ENCODE results near the gene VCY. TPM values are rescaled to one million over a fixed set of nuclear protein-coding genes. Genes with fewer than 3 reads are reported as not detected.
"Not testable (repeated sequence)": the region's sequence is repeated elsewhere in the genome, so short reads cannot be mapped to it uniquely, and the experiment has no call there.

VCY gene
- total RNA-seq = not detected
- not detected for polyA plus RNA-seq
- long read RNA-seq, donor 1 = 0 reads
- long read RNA-seq, donor 2 = 0 reads
- long read RNA-seq, donor 3 = 0 reads
- long read RNA-seq, donor 4 = 0 reads
- long read RNA-seq, donor 5 = 0 reads
- long read RNA-seq, donor 6 = 0 reads
- long read RNA-seq, donor 7 = 0 reads
- long read RNA-seq, donor 8 = 0 reads
- long read RNA-seq, donor 9 = 0 reads
- long read RNA-seq, donor 10 = 0 reads

GRCh38 chrY:13986373-13986772 is at the start of gene VCY:
TSS of gene VCY (minus strand) at chrY:13986473. CDS start at chrY:13986440, 33 bp downstream.
- not testable (repeated sequence) for H3K36me3 ChIP-seq (ENCODE audit: control insufficient read depth in 2 of 2, insufficient read depth in 2 of 2, low read length in 1 of 2); H3K4me1 ChIP-seq (ENCODE audit: control insufficient read depth in 2 of 2, insufficient read depth in 2 of 2, low read length in 2 of 2); H3K27me3 ChIP-seq (ENCODE audit: control insufficient read depth in 2 of 2, insufficient read depth in 1 of 2, low read length in 1 of 2); H3K27ac ChIP-seq (ENCODE audit: low read depth in 1 of 2, low read length in 1 of 2); H3K4me3 ChIP-seq (ENCODE audit: low read length in 2 of 2); H3K9me3 ChIP-seq (ENCODE audit: control insufficient read depth in 2 of 2, insufficient read depth in 1 of 2, low read length in 1 of 2); DNase-seq (ENCODE audit: low read depth in 6 of 9, low spot score in 9 of 9)
- no CpG with 5 or more reads among the region's 19 CpGs for WGBS

GRCh38 chrY:14030395-14030794 is 44.1 kb upstream of the VCY start:
- not testable (repeated sequence) for H3K9me3 ChIP-seq (ENCODE audit: control insufficient read depth in 2 of 2, insufficient read depth in 1 of 2, low read length in 1 of 2); H3K36me3 ChIP-seq (ENCODE audit: control insufficient read depth in 2 of 2, insufficient read depth in 2 of 2, low read length in 1 of 2); H3K27me3 ChIP-seq (ENCODE audit: control insufficient read depth in 2 of 2, insufficient read depth in 1 of 2, low read length in 1 of 2); H3K4me3 ChIP-seq (ENCODE audit: low read length in 2 of 2); H3K27ac ChIP-seq (ENCODE audit: low read depth in 1 of 2, low read length in 1 of 2); H3K4me1 ChIP-seq (ENCODE audit: control insufficient read depth in 2 of 2, insufficient read depth in 2 of 2, low read length in 2 of 2); DNase-seq (ENCODE audit: low read depth in 6 of 9, low spot score in 9 of 9)
- WGBS = no CpG with 5 or more reads among the region's 2 CpGs

- no CpG with 5 or more reads among the region's 2 CpGs for WGBS
- not testable (repeated sequence) for DNase-seq (ENCODE audit: low read depth in 6 of 9, low spot score in 9 of 9)
Measured at GRCh38 chrY:14011916-14012315, 25.6 kb upstream of the VCY start.

GRCh38 chrY:13942406-13942805 is 43.9 kb downstream of the VCY start:
- H3K27me3 ChIP-seq (ENCODE audit: control insufficient read depth in 2 of 2, insufficient read depth in 1 of 2, low read length in 1 of 2); H3K4me1 ChIP-seq (ENCODE audit: control insufficient read depth in 2 of 2, insufficient read depth in 2 of 2, low read length in 2 of 2); H3K27ac ChIP-seq (ENCODE audit: low read depth in 1 of 2, low read length in 1 of 2); H3K9me3 ChIP-seq (ENCODE audit: control insufficient read depth in 2 of 2, insufficient read depth in 1 of 2, low read length in 1 of 2); H3K4me3 ChIP-seq (ENCODE audit: low read length in 2 of 2); DNase-seq (ENCODE audit: low read depth in 6 of 9, low spot score in 9 of 9); H3K36me3 ChIP-seq (ENCODE audit: control insufficient read depth in 2 of 2, insufficient read depth in 2 of 2, low read length in 1 of 2): not testable (repeated sequence)
- WGBS = 92% methylated on average over 2 of the region's 2 CpGs

More at GRCh38 chrY:14011916-14012315, 25.6 kb upstream of the VCY start:
- not testable (repeated sequence) for H3K4me3 ChIP-seq (ENCODE audit: low read length in 2 of 2); H3K36me3 ChIP-seq (ENCODE audit: control insufficient read depth in 2 of 2, insufficient read depth in 2 of 2, low read length in 1 of 2); H3K9me3 ChIP-seq (ENCODE audit: control insufficient read depth in 2 of 2, insufficient read depth in 1 of 2, low read length in 1 of 2); H3K4me1 ChIP-seq (ENCODE audit: control insufficient read depth in 2 of 2, insufficient read depth in 2 of 2, low read length in 2 of 2); H3K27me3 ChIP-seq (ENCODE audit: control insufficient read depth in 2 of 2, insufficient read depth in 1 of 2, low read length in 1 of 2); H3K27ac ChIP-seq (ENCODE audit: low read depth in 1 of 2, low read length in 1 of 2)

Other genes with a start within 250 kb of the VCY start
- gene VCY1B, start 69.8 kb upstream of the VCY start, total RNA-seq = not detected
- gene VCY1B, start 69.8 kb upstream of the VCY start, polyA plus RNA-seq = not detected

All from thymus (tissue), 14 donors.